GM23338 (cell line): ENCODE measurements around the gene IMMP2L. TPM values are rescaled to one million over a fixed set of nuclear protein-coding genes. Genes with fewer than 3 reads are reported as not detected.

Experiments
- ATAC-seq: fragments of 200-7000 bp; cut with Tn5 transposase; 3 replicates; pipeline ENCODE4 v1.9.1; 2020
- DNase-seq: peaks from one replicate; pipeline ENCODE4 v3.0.0-alpha.2; 2015; ENCODE audit warnings: low spot score
- H2AFZ ChIP-seq: fragments of 200-600 bp; sonication (generic); 2 replicates; pipeline ENCODE4 v1.8.0; 2016; ENCODE audit warnings: antibody characterized with exemption, mild to moderate bottlenecking, moderate library complexity
- H3F3A ChIP-seq: fragments of 200-600 bp; sonication (generic); replicated peaks from 2 replicates; pipeline ENCODE4 v1.8.0; 2017; ENCODE audit warnings: antibody characterized with exemption, mixed run types, low read depth
- H3K27ac ChIP-seq: fragments of 200-600 bp; sonication (generic); 2 replicates; pipeline ENCODE4 v1.6.1; 2016; ENCODE audit warnings: low read depth
- H3K27me3 ChIP-seq: fragments of 200-600 bp; sonication (generic); 2 replicates; pipeline ENCODE4 v1.8.0; 2016; ENCODE audit warnings: mild to moderate bottlenecking, mixed run types, moderate library complexity; ENCODE audit not compliant: insufficient read depth
- H3K36me3 ChIP-seq: fragments of 200-600 bp; sonication (generic); 2 replicates; pipeline ENCODE4 v1.8.0; 2016; ENCODE audit warnings: mild to moderate bottlenecking; ENCODE audit not compliant: insufficient read depth
- H3K4me1 ChIP-seq: fragments of 200-600 bp; sonication (generic); 2 replicates; pipeline ENCODE4 v1.8.0; 2016; ENCODE audit warnings: mild to moderate bottlenecking, moderate library complexity; ENCODE audit not compliant: insufficient read depth
- H3K4me2 ChIP-seq: fragments of 200-600 bp; sonication (generic); 2 replicates; pipeline ENCODE4 v1.7.1; 2017; ENCODE audit warnings: mixed run types
- H3K4me3 ChIP-seq: fragments of 200-600 bp; sonication (generic); 2 replicates; pipeline ENCODE4 v1.6.1; 2016; ENCODE audit warnings: mixed run types
- H3K79me2 ChIP-seq: fragments of 200-600 bp; sonication (generic); replicated peaks from 2 replicates; pipeline ENCODE4 v1.8.0; 2017; ENCODE audit warnings: mild to moderate bottlenecking; ENCODE audit not compliant: insufficient read depth
- H3K9me2 ChIP-seq: fragments of 200-600 bp; sonication (generic); 2 replicates; pipeline ENCODE4 v1.8.0; 2017; ENCODE audit not compliant: insufficient read depth
- H4K20me1 ChIP-seq: fragments of 200-600 bp; sonication (generic); replicated peaks from 2 replicates; pipeline ENCODE4 v1.8.0; 2017; ENCODE audit warnings: mild to moderate bottlenecking; ENCODE audit not compliant: insufficient read depth
- H3K27ac Mint-ChIP-seq: 2 replicates; pipeline ENCODE4 v1.8.0; 2020; ENCODE audit warnings: inconsistent platforms, mild to moderate bottlenecking, moderate library complexity, mixed read lengths
- H3K27me3 Mint-ChIP-seq: 3 replicates; pipeline ENCODE4 v1.8.0; 2022; ENCODE audit warnings: low read depth, mild to moderate bottlenecking, moderate library complexity, mixed read lengths, inconsistent platforms; ENCODE audit not compliant: insufficient read depth, poor library complexity
- H3K36me3 Mint-ChIP-seq: 3 replicates; pipeline ENCODE4 v1.8.0; 2021; ENCODE audit warnings: low read depth, mild to moderate bottlenecking, inconsistent platforms, moderate library complexity, mixed read lengths
- H3K4me1 Mint-ChIP-seq: 3 replicates; pipeline ENCODE4 v1.8.0; 2020; ENCODE audit warnings: mild to moderate bottlenecking, inconsistent platforms, mixed read lengths
- H3K4me3 Mint-ChIP-seq: 3 replicates; pipeline ENCODE4 v1.8.0; 2021; ENCODE audit warnings: moderate library complexity, mild to moderate bottlenecking, inconsistent platforms, mixed read lengths
- H3K9me3 Mint-ChIP-seq: 3 replicates; pipeline ENCODE4 v1.8.0; 2020; ENCODE audit warnings: moderate library complexity, mild to moderate bottlenecking, inconsistent platforms, mixed read lengths
- CREB1 ChIP-seq: fragments of 250-450 bp; sonication (Bioruptor Pico); IDR thresholded peaks from 2 replicates; pipeline ENCODE4 v1.5.0; 2020; ENCODE audit warnings: low read depth, mild to moderate bottlenecking, moderate library complexity
- EZH2 ChIP-seq: fragments of 200-600 bp; sonication (generic); IDR thresholded peaks from one replicate; pipeline ENCODE4 v1.8.0; 2017; ENCODE audit warnings: antibody characterized with exemption, mild to moderate bottlenecking, low read depth; ENCODE audit not compliant: unreplicated experiment
- EZH2phosphoT487 ChIP-seq: fragments of 200-600 bp; sonication (generic); IDR thresholded peaks from one replicate; pipeline ENCODE4 v1.8.1; 2018; ENCODE audit warnings: antibody characterized with exemption; ENCODE audit not compliant: unreplicated experiment
- JUNB ChIP-seq: IDR thresholded peaks from one replicate; pipeline ENCODE4 v1.6.1; 2016; ENCODE audit warnings: antibody characterized with exemption; ENCODE audit not compliant: unreplicated experiment
- NANOG ChIP-seq: IDR thresholded peaks from 2 replicates; pipeline ENCODE4 v1.6.1; 2016; ENCODE audit warnings: antibody characterized with exemption, borderline replicate concordance
- POLR2AphosphoS5 ChIP-seq: IDR thresholded peaks from 2 replicates; pipeline ENCODE4 v1.6.1; 2016; ENCODE audit warnings: antibody characterized with exemption, low read depth
- STAT1 ChIP-seq: IDR thresholded peaks from one replicate; pipeline ENCODE4 v1.6.1; 2016; ENCODE audit warnings: antibody characterized with exemption; ENCODE audit not compliant: unreplicated experiment
- ZNF114 ChIP-seq: fragments of 250-450 bp; sonication (Bioruptor Pico); IDR thresholded peaks from 2 replicates; pipeline ENCODE4 v1.5.0; 2020; ENCODE audit warnings: mild to moderate bottlenecking, moderate library complexity
- ZNF331 ChIP-seq: fragments of 250-450 bp; sonication (Bioruptor Pico); IDR thresholded peaks from 2 replicates; pipeline ENCODE4 v1.5.0; 2020; ENCODE audit warnings: low read depth, mild to moderate bottlenecking, moderate library complexity
- polyA plus RNA-seq: library from polyadenylated mRNA; unstranded; fragments of >200 nt; fragmentation: Nextera tagmentation; extraction: Ambion mirVana; gene quantifications from 2 replicates; pipeline ENCODE4 v1.2.1, GENCODE V29; 2016
- total RNA-seq: library from RNA; depleted of rRNA; stranded (reverse); fragments of >200 nt; shearing (Covaris generic); gene quantifications from 2 replicates; pipeline ENCODE4 v1.2.3, GENCODE V29; 2014
- TF ChIP-seq, protein P1 (sequence below): IDR thresholded peaks from 2 replicates; pipeline ENCODE4 v1.6.1; 2016; ENCODE audit warnings: antibody characterized with exemption
- TF ChIP-seq, protein P2 (sequence below), 2 experiments: fragments of 200-600 bp in 1 of 2; sonication (generic) in 1 of 2; conservative IDR thresholded peaks; 2 replicates each; pipeline versions ENCODE4 v1.5.1 to v1.6.1; 2016 to 2017; ENCODE audit warnings: antibody characterized with exemption in 2 of 2, low read depth in 2 of 2, mild to moderate bottlenecking in 2 of 2, moderate library complexity in 1 of 2
- TF ChIP-seq, protein P3 (sequence below): IDR thresholded peaks from one replicate; pipeline ENCODE4 v1.6.1; 2018; ENCODE audit warnings: antibody characterized with exemption; ENCODE audit not compliant: unreplicated experiment

The IMMP2L gene
- total and polyA plus RNA-seq, 2 experiments from 2014 or later = 7.3 to 14.0 TPM

DNA sequence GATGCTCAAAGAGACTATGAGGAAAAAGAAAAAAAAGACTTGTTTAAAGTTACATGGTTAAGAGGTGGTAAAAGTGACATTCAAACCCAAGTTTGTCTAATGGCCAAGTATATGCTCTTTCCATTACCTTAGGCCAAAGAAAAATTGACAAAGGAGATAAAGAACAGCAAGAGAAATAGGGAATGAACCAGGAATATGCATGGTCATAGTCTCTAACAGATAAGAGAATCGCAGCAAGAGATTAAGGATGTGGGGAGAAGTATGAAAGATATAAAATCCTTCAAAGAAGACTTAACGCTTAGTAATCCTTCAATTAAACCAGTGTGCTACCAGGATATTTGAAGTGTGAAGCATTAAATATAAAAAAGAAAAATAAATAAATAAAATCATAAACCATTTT lies 494.6 kb downstream of the IMMP2L start (continued):
- TF ChIP-seq, protein P1, sequence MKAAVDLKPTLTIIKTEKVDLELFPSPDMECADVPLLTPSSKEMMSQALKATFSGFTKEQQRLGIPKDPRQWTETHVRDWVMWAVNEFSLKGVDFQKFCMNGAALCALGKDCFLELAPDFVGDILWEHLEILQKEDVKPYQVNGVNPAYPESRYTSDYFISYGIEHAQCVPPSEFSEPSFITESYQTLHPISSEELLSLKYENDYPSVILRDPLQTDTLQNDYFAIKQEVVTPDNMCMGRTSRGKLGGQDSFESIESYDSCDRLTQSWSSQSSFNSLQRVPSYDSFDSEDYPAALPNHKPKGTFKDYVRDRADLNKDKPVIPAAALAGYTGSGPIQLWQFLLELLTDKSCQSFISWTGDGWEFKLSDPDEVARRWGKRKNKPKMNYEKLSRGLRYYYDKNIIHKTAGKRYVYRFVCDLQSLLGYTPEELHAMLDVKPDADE = no peak
- no peak for TF ChIP-seq ZNF331 (CRISPR knock-in tag)
- TF ChIP-seq EZH2phosphoT487 = no peak
- no peak for TF ChIP-seq EZH2
- TF ChIP-seq, protein P2, sequence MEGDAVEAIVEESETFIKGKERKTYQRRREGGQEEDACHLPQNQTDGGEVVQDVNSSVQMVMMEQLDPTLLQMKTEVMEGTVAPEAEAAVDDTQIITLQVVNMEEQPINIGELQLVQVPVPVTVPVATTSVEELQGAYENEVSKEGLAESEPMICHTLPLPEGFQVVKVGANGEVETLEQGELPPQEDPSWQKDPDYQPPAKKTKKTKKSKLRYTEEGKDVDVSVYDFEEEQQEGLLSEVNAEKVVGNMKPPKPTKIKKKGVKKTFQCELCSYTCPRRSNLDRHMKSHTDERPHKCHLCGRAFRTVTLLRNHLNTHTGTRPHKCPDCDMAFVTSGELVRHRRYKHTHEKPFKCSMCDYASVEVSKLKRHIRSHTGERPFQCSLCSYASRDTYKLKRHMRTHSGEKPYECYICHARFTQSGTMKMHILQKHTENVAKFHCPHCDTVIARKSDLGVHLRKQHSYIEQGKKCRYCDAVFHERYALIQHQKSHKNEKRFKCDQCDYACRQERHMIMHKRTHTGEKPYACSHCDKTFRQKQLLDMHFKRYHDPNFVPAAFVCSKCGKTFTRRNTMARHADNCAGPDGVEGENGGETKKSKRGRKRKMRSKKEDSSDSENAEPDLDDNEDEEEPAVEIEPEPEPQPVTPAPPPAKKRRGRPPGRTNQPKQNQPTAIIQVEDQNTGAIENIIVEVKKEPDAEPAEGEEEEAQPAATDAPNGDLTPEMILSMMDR (conservative IDR thresholded peaks at IDR 0.05; ENCODE audit: low read depth in 2 of 2) = no peak

DNA sequence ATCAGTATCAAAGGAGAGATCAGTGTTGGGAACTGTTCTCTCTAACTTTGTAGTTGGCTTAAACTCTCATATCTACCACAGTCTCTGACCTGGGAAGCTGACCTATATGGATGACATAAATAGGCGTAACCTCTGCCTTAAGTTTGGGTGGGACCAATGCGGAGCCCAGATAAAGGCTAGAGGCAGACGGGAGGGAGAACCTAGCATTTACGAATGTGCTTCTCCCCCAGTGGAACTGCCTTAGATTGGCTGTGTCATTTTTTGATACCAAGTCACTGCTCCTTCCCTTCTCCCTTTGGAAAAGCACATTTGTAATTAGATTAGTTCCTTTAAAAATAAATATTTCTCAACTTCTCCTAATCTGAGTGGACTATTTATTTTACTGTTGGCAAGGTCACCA lies 495.0 kb downstream of the IMMP2L start:
- Histone ChIP-seq H4K20me1 (no peaks in the 10 kb centered on the region), H3K36me3 (0 out of 2 replicates have a peak, but pooled peaks cover 1% of the 10 kb centered on the region), H3K27me3 (no peaks in the 10 kb centered on the region), H3K9me2 (0 out of 2 replicates have a peak, but pooled peaks cover 9% of the 10 kb centered on the region), H3K4me1 (peaks cover 3% of the 10 kb centered on the region; the same call in 1 of the 2 replicates), H3K27ac (no peak overlapping the region), H3K4me3 (no peak overlapping the region), H3K79me2 (no peaks in the 10 kb centered on the region), H3F3A (no peaks in the 10 kb centered on the region), H3K4me2 (no peak overlapping the region), H2AFZ (no peak overlapping the region)
- peaks cover 3% of the 10 kb centered on the region for H3K4me1 Mint-ChIP-seq
- H3K9me3 Mint-ChIP-seq = peaks cover 34% of the 10 kb centered on the region
- ATAC-seq (no peak), DNase-seq (no peak)
- H3K4me3 Mint-ChIP-seq = no peak overlapping the region
- H3K27ac Mint-ChIP-seq = no peak overlapping the region
- peaks cover 29% of the 10 kb centered on the region for H3K36me3 Mint-ChIP-seq
- H3K27me3 Mint-ChIP-seq = no peaks in the 10 kb centered on the region
- TF ChIP-seq ZNF331 (CRISPR knock-in tag) (no peak), CREB1 (CRISPR knock-in tag) (no peak), STAT1 (no peak), ZNF114 (CRISPR knock-in tag) (no peak), POLR2AphosphoS5 (no peak), NANOG (no peak), EZH2 (no peak), JUNB (no peak), EZH2phosphoT487 (no peak)
- TF ChIP-seq, protein P2 (conservative IDR thresholded peaks at IDR 0.05; ENCODE audit: low read depth in 2 of 2) = no peak
- TF ChIP-seq, protein P3, sequence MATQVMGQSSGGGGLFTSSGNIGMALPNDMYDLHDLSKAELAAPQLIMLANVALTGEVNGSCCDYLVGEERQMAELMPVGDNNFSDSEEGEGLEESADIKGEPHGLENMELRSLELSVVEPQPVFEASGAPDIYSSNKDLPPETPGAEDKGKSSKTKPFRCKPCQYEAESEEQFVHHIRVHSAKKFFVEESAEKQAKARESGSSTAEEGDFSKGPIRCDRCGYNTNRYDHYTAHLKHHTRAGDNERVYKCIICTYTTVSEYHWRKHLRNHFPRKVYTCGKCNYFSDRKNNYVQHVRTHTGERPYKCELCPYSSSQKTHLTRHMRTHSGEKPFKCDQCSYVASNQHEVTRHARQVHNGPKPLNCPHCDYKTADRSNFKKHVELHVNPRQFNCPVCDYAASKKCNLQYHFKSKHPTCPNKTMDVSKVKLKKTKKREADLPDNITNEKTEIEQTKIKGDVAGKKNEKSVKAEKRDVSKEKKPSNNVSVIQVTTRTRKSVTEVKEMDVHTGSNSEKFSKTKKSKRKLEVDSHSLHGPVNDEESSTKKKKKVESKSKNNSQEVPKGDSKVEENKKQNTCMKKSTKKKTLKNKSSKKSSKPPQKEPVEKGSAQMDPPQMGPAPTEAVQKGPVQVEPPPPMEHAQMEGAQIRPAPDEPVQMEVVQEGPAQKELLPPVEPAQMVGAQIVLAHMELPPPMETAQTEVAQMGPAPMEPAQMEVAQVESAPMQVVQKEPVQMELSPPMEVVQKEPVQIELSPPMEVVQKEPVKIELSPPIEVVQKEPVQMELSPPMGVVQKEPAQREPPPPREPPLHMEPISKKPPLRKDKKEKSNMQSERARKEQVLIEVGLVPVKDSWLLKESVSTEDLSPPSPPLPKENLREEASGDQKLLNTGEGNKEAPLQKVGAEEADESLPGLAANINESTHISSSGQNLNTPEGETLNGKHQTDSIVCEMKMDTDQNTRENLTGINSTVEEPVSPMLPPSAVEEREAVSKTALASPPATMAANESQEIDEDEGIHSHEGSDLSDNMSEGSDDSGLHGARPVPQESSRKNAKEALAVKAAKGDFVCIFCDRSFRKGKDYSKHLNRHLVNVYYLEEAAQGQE = no peak
